GM12873 (cell line): ENCODE measurements around the gene CASQ2.

ENCODE experiments used
- CTCF ChIP-seq: IDR thresholded peaks from 2 replicates; pipeline ENCODE4 v1.5.1; 2012; ENCODE audit warnings: low read depth, mild to moderate bottlenecking, moderate library complexity, low read length, control low read depth; ENCODE audit not compliant: insufficient read depth; ENCODE audit errors: missing control alignments

CASQ2 gene

GRCh38 chr1:115762779-115763178 is 5.7 kb downstream of the CASQ2 start:
- no peak for TF ChIP-seq CTCF

- TF ChIP-seq CTCF: no peak
Observed at GRCh38 chr1:115761601-115762302, 6.8 kb downstream of the CASQ2 start.

- no peak for TF ChIP-seq CTCF
Observed at GRCh38 chr1:115757856-115758255, 10.7 kb downstream of the CASQ2 start.

GRCh38 chr1:115757326-115757725 is 11.2 kb downstream of the CASQ2 start:
- no peak for TF ChIP-seq CTCF

GRCh38 chr1:115755456-115756370 is 12.8 kb downstream of the CASQ2 start:
- TF ChIP-seq CTCF: no peak

GRCh38 chr1:115753830-115754229 is 14.7 kb downstream of the CASQ2 start:
- no peak for TF ChIP-seq CTCF

- no peak for TF ChIP-seq CTCF
Observed at GRCh38 chr1:115753361-115753760, 15.2 kb downstream of the CASQ2 start.
